IMR-90 (cell line): ENCODE data around the gene GALNT6. TPM values are rescaled to one million over a fixed set of nuclear protein-coding genes. Genes with fewer than 3 reads are reported as not detected.

Experiments
- ATAC-seq: fragments of 200-7000 bp; cut with Tn5 transposase; 2 replicates; pipeline ENCODE4 v1.9.1; 2020; ENCODE audit warnings: low read depth, mild to moderate bottlenecking, moderate library complexity
- BruUV-seq: library from RNA; stranded (reverse); fragments of 400-500 nt; replicated peaks from 2 replicates; lab custom pipeline; 2021; lab: Mats Ljungman, UMichigan
- CTCF ChIA-PET: fragments of 300-600 bp; formaldehyde crosslinking; extraction: SDS; loops from one replicate; lab custom pipeline; 2021; ENCODE audit warnings: antibody characterized with exemption; lab: Yijun Ruan, JAX
- POLR2A ChIA-PET: fragments of 300-600 bp; sonication (Branson Sonifier 250); formaldehyde crosslinking; loops from one replicate; lab custom pipeline; 2022; ENCODE audit warnings: antibody characterized with exemption; ENCODE audit not compliant: unreplicated experiment; lab: Charles Lee
- DNase-seq: peaks from one replicate; pipeline ENCODE4 v3.0.0; 2013
- H2AFZ ChIP-seq: replicated peaks from 2 replicates; pipeline ENCODE3; 2013; ENCODE audit warnings: low read length, mild to moderate bottlenecking; ENCODE audit not compliant: poor library complexity
- H2AK5ac ChIP-seq: 2 replicates; pipeline ENCODE4 v1.6.1; 2013; ENCODE audit warnings: low read depth, low read length, inconsistent platforms
- H2AK9ac ChIP-seq: replicated peaks from 2 replicates; pipeline ENCODE3; 2013; ENCODE audit warnings: mild to moderate bottlenecking, low read depth, low read length, moderate library complexity; ENCODE audit not compliant: poor library complexity
- H2BK120ac ChIP-seq: 2 replicates; pipeline ENCODE4 v1.6.1; 2013; ENCODE audit warnings: low read depth, low read length, inconsistent platforms
- H2BK15ac ChIP-seq: 3 replicates; pipeline ENCODE4 v1.6.1; 2013; ENCODE audit warnings: low read depth, low read length, inconsistent platforms
- H2BK20ac ChIP-seq: 2 replicates; pipeline ENCODE4 v1.6.1; 2013; ENCODE audit warnings: low read depth, mild to moderate bottlenecking, inconsistent platforms, low read length, moderate library complexity
- H2BK5ac ChIP-seq: 2 replicates; pipeline ENCODE4 v1.6.1; 2013; ENCODE audit warnings: mild to moderate bottlenecking, low read depth, low read length, inconsistent platforms; ENCODE audit not compliant: poor library complexity, severe bottlenecking
- H3K14ac ChIP-seq: replicated peaks from 2 replicates; pipeline ENCODE4 v1.6.1; 2013; ENCODE audit warnings: low read depth, low read length, inconsistent platforms
- H3K18ac ChIP-seq: 2 replicates; pipeline ENCODE4 v1.6.1; 2013; ENCODE audit warnings: low read depth, low read length, control low read depth
- H3K23ac ChIP-seq: 2 replicates; pipeline ENCODE4 v1.6.1; 2013; ENCODE audit warnings: low read depth, low read length, inconsistent platforms
- H3K27ac ChIP-seq: 2 replicates; pipeline ENCODE4 v1.5.1; 2013; ENCODE audit warnings: mild to moderate bottlenecking, control low read depth, low read length; ENCODE audit not compliant: insufficient read depth
- H3K27me3 ChIP-seq: 2 replicates; pipeline ENCODE4 v1.6.1; 2013; ENCODE audit warnings: low read length; ENCODE audit not compliant: control insufficient read depth, insufficient read depth
- H3K36me3 ChIP-seq: 2 replicates; pipeline ENCODE4 v1.6.1; 2013; ENCODE audit warnings: low read length, mixed read lengths; ENCODE audit not compliant: control insufficient read depth, insufficient read depth
- H3K4ac ChIP-seq: 2 replicates; pipeline ENCODE4 v1.6.1; 2013; ENCODE audit warnings: low read depth, low read length, inconsistent platforms
- H3K4me1 ChIP-seq: 2 replicates; pipeline ENCODE4 v1.6.1; 2013; ENCODE audit warnings: low read length, mixed read lengths; ENCODE audit not compliant: control insufficient read depth, insufficient read depth
- H3K4me2 ChIP-seq: 2 replicates; pipeline ENCODE4 v1.6.1; 2013; ENCODE audit warnings: low read depth, mild to moderate bottlenecking, control low read depth, low read length, moderate library complexity
- H3K4me3 ChIP-seq: 2 replicates; pipeline ENCODE4 v1.5.1; 2013; ENCODE audit warnings: low read depth, mild to moderate bottlenecking, control low read depth, low read length, moderate library complexity; ENCODE audit not compliant: insufficient read depth
- H3K56ac ChIP-seq: 2 replicates; pipeline ENCODE4 v1.6.1; 2013; ENCODE audit warnings: low read length, inconsistent platforms; ENCODE audit not compliant: insufficient read depth; ENCODE audit errors: extremely low read depth
- H3K79me1 ChIP-seq, 2 experiments: 2 replicates each; pipeline ENCODE4 v1.6.1; 2013; ENCODE audit warnings: low read length in 2 of 2, inconsistent platforms in 1 of 2, low read depth in 1 of 2
- H3K9ac ChIP-seq: 2 replicates; pipeline ENCODE4 v1.6.1; 2013; ENCODE audit warnings: low read depth, low read length, control low read depth
- H3K9me1 ChIP-seq: 2 replicates; pipeline ENCODE4 v1.6.1; 2013; ENCODE audit warnings: low read length, inconsistent platforms; ENCODE audit not compliant: insufficient read depth
- H3K9me3 ChIP-seq: 2 replicates; pipeline ENCODE4 v1.6.1; 2013; ENCODE audit warnings: low read length; ENCODE audit not compliant: control insufficient read depth, insufficient read depth
- H4K20me1 ChIP-seq: 2 replicates; pipeline ENCODE4 v1.6.1; 2013; ENCODE audit warnings: low read length, inconsistent platforms; ENCODE audit not compliant: insufficient read depth
- H4K5ac ChIP-seq: 2 replicates; pipeline ENCODE4 v1.6.1; 2013; ENCODE audit warnings: mild to moderate bottlenecking, low read depth, low read length, control low read depth
- H4K8ac ChIP-seq, 2 experiments: 2 replicates each; pipeline ENCODE4 v1.6.1; 2013; ENCODE audit warnings: low read depth in 2 of 2, low read length in 2 of 2, control low read depth in 1 of 2, inconsistent platforms in 1 of 2
- H4K91ac ChIP-seq: 2 replicates; pipeline ENCODE4 v1.6.1; 2013; ENCODE audit warnings: low read depth, low read length, inconsistent platforms; ENCODE audit not compliant: insufficient read depth
- ELK1 ChIP-seq: fragments of 150-350 bp; IDR thresholded peaks from 2 replicates; pipeline ENCODE4 v1.6.1; 2016; ENCODE audit warnings: low read depth, mild to moderate bottlenecking, low read length, moderate library complexity, borderline replicate concordance
- WGBS, 2 experiments: methylation state at CpG; one replicate each; pipeline versions ENCODE4 v1.1.5 to v1.1.7; 2013; ENCODE audit warnings: missing lambda C conversion rate in 2 of 2; ENCODE audit not compliant: insufficient read length in 1 of 2; ENCODE audit errors: extremely low coverage in 2 of 2; 5-methylcytosine and 5-hydroxymethylcytosine counted together
- dilution Hi-C: fragments of 300-500 bp; cut with HindIII; formaldehyde crosslinking; loops from one replicate; pipeline ENCODE4 v1.14.3; 2018; ENCODE audit warnings: low sequenced_read_pairs; ENCODE audit not compliant: unreplicated experiment
- in situ Hi-C: fragments of 300-500 bp; cut with MboI; formaldehyde crosslinking; loops from 3 replicates; pipeline ENCODE4 v1.14.3; 2019; ENCODE audit warnings: low sequenced_read_pairs, inconsistent platforms, mixed read lengths
- intact Hi-C: fragments of 100-400 bp; cut with micrococcal nuclease; formaldehyde crosslinking; loops from 2 replicates; pipeline ENCODE4 v1.10.0; 2022
- polyA plus RNA-seq, 3 experiments: library from polyadenylated mRNA; depleted of rRNA; stranded (reverse); fragments of >200 nt; gene quantifications; 2 replicates each; pipeline ENCODE4 v1.2.3, GENCODE V29; 2012; ENCODE audit warnings: low replicate concordance in 1 of 3
- total RNA-seq: library from RNA; depleted of rRNA; stranded (reverse); fragments of >200 nt; gene quantifications from 2 replicates; pipeline ENCODE4 v1.2.3, GENCODE V29; 2012
- TF ChIP-seq, protein P1 (sequence below): fragments of 150-350 bp; IDR thresholded peaks from 2 replicates; pipeline ENCODE4 v1.6.1; 2017; ENCODE audit warnings: mild to moderate bottlenecking, antibody characterized with exemption, low read length, low read depth
- TF ChIP-seq, protein P2 (sequence below): conservative IDR thresholded peaks from 2 replicates; pipeline ENCODE4 v1.5.1; 2012; ENCODE audit warnings: mild to moderate bottlenecking, low read depth, low read length, improper control_type of control experiment

The GALNT6 gene
- total and polyA plus RNA-seq, 2 of the 4 experiments (the other 2 are of a cell fraction) = 17.1 to 23.7 TPM

DNA sequence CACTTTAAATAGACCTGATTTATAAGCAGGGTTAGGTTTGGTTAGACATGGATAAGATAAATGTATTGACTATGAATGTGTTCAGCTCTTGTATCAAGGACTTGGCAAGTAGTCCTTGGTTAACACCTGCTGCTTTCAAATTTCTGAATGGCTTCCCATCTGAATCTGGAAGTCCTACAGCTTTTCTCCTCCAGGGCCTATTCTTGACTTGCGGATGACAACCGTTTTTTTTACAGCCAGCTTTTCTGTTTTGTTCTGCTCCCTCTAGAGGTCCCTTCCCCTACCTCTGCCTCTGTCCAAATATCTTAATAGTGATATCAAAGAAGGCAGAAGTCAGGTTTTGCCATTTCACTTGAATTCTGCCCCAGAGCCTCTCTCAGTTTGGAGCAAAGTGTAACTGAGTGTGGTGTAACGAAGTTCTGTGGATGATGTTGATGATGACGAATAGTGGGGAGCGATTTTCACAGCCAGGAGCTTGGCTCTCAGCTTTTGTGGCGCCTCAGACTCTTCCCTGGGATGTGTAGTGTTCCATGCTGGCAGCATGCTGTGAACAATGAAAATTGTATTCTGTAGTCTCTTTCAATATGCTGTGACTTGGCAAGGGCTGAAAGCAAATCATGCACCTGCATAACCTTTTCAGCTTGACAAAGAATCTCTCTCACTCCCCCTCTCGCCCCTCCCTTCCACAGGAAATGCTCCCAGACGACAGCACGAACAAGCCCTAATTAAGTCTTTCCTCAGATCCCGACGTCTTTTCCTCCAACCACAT is 28.4 kb upstream of the GALNT6 start:
- 49% methylated on average over 3 of the region's 11 CpGs; no CpG with 5 or more reads in 1 of the 2 experiments for WGBS, 2 experiments
- POLR2A ChIA-PET = no interaction called here
- Histone ChIP-seq H3K23ac (no peak overlapping the region), H3K9me1 (no peaks in the 10 kb centered on the region), H3K79me1 (no peaks in the 10 kb centered on the region), H3K9ac (no peak overlapping the region), H3K18ac (no peak overlapping the region), H2BK20ac (no peak overlapping the region), H2AFZ (no peak overlapping the region), H2BK5ac (no peak overlapping the region), H3K9me3 (no peaks in the 10 kb centered on the region), H3K27ac (no peak overlapping the region), H3K56ac (no peak overlapping the region), H3K14ac (no peak overlapping the region), H4K5ac (no peak overlapping the region), H4K91ac (no peak overlapping the region), H2AK9ac (no peak overlapping the region), H2AK5ac (no peak overlapping the region), H4K8ac (no peak overlapping the region), H3K27me3 (no peaks in the 10 kb centered on the region), H3K4me1 (no peaks in the 10 kb centered on the region), H3K4me3 (no peak overlapping the region), H3K4me2 (no peak overlapping the region), H4K20me1 (no peaks in the 10 kb centered on the region), H2BK120ac (no peak overlapping the region), H3K36me3 (no peaks in the 10 kb centered on the region), H2BK15ac (no peak overlapping the region), H3K4ac (no peak overlapping the region)
- intact Hi-C loops (loop anchor here (2.0 to 10.0 kb wide), 2 partner anchors 265 to 561 kb away; no protein-coding TSS in a partner anchor), in situ Hi-C loops (loop anchor here (5.0 to 10.0 kb wide), 4 partner anchors 108 to 453 kb away; no protein-coding TSS in a partner anchor), dilution Hi-C loops (no loop called here)
- CTCF ChIA-PET = interaction anchor here (1.4 to 3.4 kb wide), 3 partner anchors 113 to 455 kb away, joined by 5 to 11 read pairs (median 5); no protein-coding TSS in a partner anchor
- BruUV-seq = no TSS peak
- TF ChIP-seq ELK1 = no peak
- TF ChIP-seq, protein P1, sequence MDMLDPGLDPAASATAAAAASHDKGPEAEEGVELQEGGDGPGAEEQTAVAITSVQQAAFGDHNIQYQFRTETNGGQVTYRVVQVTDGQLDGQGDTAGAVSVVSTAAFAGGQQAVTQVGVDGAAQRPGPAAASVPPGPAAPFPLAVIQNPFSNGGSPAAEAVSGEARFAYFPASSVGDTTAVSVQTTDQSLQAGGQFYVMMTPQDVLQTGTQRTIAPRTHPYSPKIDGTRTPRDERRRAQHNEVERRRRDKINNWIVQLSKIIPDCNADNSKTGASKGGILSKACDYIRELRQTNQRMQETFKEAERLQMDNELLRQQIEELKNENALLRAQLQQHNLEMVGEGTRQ = no peak
- TF ChIP-seq, protein P2, sequence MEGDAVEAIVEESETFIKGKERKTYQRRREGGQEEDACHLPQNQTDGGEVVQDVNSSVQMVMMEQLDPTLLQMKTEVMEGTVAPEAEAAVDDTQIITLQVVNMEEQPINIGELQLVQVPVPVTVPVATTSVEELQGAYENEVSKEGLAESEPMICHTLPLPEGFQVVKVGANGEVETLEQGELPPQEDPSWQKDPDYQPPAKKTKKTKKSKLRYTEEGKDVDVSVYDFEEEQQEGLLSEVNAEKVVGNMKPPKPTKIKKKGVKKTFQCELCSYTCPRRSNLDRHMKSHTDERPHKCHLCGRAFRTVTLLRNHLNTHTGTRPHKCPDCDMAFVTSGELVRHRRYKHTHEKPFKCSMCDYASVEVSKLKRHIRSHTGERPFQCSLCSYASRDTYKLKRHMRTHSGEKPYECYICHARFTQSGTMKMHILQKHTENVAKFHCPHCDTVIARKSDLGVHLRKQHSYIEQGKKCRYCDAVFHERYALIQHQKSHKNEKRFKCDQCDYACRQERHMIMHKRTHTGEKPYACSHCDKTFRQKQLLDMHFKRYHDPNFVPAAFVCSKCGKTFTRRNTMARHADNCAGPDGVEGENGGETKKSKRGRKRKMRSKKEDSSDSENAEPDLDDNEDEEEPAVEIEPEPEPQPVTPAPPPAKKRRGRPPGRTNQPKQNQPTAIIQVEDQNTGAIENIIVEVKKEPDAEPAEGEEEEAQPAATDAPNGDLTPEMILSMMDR = 0 out of 2 replicates have a peak, but pooled peaks have one; percentile 11
- ATAC-seq = no peak
- DNase-seq = no peak
